Peyer's patch (tissue), 4 donors: Measurements from ENCODE around the gene TRIM34.

Experiments
- CTCF ChIP-seq, 6 experiments: fragments of 450-650 bp in 4 of 6; fragments of 200-600 bp in 2 of 6; sonication (generic) in 1 of 6; IDR thresholded peaks; one replicate each; pipeline ENCODE4 v1.5.1; 2017 to 2019; ENCODE audit warnings: antibody characterized with exemption in 6 of 6, mild to moderate bottlenecking in 3 of 6, moderate library complexity in 1 of 6
- POLR2A ChIP-seq, 2 donors: fragments of 450-650 bp; IDR thresholded peaks; one replicate each; pipeline ENCODE4 v1.5.1; 2017; ENCODE audit warnings: antibody characterized with exemption in 2 of 2, mild to moderate bottlenecking in 2 of 2, moderate library complexity in 2 of 2

DNA sequence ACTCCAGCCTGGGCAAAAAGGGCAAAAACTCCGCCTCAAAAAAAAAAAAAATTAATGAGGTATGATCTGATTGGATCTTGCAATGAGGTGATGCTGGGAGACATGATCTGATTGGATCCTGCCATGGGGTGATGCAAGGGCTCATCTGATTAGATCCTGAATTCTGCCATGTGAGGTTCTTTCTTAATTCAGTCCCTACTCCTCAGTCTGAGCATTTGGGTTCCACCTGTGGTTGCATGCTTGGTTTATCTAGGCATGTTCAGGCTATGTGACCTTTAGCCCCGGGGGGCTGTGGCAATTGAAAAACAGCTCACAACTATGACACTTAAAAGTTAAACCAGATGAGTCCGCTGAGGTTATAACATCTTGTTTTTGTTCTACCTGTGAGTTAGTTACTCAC lies 33.2 kb upstream of the TRIM34 start:
- TF ChIP-seq CTCF (IDR thresholded peaks at IDR 0.05) (no peak), POLR2A (IDR thresholded peaks at IDR 0.05) (no peak)
